ENCODE data around the gene SLC26A9.
"Not testable (repeated sequence)": the region's sequence is repeated elsewhere in the genome, so short reads cannot be mapped to it uniquely, and the experiment has no call there.

Gene SLC26A9

DNA sequence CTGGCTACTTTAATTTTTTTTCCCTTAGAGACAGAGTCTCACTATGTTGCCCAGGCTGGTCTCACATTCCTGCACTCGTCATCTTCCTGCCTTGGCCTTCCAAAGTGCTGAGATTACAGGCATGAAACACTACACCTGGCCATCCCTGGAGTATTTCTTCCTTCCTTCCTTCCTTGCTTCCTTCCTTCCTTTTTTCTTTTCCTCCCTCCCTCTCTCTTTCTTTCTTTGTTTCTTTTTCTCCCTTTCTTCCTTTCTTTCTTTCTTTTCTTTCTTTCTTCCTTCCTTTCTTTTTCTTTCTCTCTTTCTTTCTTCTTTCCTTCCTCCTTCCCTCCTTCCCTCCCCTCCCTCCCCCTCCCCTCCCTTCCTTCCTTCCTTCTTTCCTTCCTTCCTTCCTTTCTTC is 46.9 kb downstream of the SLC26A9 start:
- no peak for DNase-seq (ENCODE audit: low read depth in 3 of 3, low spot score in 1 of 3)

DNA sequence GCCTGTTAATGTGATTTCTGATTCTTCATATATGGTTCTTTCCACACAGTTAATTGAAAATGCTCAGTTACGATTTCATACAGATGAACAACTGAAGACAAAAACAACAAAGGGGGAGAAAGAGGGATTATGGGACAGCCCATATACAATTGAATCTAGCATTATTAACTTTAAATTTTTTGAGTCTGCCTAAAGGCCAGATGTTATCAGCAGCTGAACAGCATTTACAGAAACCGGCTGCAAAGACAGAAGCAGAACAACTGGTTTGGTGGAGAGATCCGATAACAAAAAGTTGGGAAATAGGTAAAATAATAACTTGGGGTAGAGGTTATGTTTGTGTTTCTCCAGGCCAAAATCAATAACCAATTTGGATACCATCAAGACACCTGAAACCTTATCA is 49.1 kb downstream of the SLC26A9 start:
- not testable (repeated sequence) for DNase-seq (ENCODE audit: low read depth in 3 of 3, low spot score in 1 of 3)

DNA sequence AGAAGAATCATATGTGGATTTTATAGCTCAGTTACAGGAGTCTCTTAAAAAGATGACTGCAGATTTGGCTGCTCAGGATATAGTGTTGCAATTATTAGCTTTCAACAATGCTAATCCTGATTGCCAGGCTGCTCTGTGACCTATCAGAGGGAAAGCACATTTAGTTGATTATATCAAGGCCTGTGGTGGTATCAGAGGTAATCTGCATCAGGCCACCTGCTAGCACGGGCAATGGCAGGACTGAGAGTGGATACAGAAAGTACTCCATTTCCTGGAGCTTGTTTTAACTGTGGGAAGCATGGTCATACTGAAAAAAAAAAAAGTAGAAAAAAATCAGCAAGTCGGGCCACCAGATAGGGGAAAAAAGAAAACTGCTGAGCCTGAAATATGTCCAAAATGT is 51.1 kb downstream of the SLC26A9 start:
- not testable (repeated sequence) for DNase-seq (ENCODE audit: low read depth in 3 of 3, low spot score in 1 of 3)

DNA sequence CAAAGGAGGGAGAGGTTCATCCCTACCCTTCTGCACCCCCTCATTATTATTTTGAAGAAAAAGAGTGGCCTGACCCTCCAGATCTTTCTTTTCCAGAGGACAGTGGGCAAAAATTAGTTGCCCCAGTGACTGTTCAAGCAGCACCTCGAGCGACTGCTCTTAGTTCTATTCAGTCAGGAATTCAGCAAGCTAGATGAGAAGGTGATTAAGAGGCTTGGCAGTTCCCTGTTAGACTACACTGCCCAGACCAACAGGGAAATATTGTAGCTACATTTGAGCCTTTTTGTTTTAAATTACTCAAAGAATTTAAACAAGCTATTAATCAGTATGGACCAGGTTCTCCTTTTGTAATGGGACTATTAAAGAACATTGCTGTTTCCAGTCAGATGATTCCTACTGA is 51.8 kb downstream of the SLC26A9 start:
- DNase-seq (ENCODE audit: low read depth in 3 of 3, low spot score in 1 of 3): not testable (repeated sequence)

DNA sequence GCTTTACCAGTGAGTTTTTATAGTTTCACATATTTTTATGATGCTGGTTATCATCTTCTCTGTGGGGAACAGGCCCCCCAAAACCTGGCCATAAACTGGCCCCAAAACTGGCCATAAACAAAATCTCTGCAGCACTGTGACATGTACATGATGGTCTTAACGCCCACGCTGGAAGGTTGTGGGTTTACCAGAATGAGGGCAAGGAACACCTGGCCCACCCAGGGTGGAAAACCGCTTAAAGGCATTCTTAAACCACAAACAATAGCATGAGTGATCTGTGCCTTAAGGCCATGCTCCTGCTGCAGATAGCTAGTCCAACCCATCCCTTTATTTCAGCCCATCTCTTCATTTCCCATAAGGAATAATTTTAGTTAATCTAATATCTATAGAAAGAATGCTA is 52.6 kb downstream of the SLC26A9 start:
- DNase-seq (ENCODE audit: low read depth in 3 of 3, low spot score in 1 of 3): not testable (repeated sequence)

DNA sequence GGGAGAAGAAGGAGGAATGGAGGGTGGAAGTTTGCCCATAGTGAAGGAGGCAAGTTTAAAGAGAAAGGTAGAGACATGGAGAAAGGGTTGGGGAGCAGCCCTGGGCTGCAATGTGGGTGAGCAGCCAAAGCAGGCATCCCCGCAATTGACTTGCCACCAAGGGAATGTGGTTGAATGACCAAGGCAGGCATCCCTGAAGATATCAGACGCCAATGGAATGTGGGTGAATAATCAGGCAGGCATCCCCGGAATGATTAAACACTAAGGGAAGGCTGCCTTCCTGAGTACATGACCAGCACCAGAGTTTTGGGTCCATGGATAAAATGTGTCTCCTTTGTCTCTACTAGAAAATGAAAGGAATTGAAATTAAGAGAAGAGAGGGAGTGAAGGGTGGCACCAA is 53.5 kb downstream of the SLC26A9 start:
- DNase-seq (ENCODE audit: low read depth in 3 of 3, low spot score in 1 of 3): not testable (repeated sequence)

DNA sequence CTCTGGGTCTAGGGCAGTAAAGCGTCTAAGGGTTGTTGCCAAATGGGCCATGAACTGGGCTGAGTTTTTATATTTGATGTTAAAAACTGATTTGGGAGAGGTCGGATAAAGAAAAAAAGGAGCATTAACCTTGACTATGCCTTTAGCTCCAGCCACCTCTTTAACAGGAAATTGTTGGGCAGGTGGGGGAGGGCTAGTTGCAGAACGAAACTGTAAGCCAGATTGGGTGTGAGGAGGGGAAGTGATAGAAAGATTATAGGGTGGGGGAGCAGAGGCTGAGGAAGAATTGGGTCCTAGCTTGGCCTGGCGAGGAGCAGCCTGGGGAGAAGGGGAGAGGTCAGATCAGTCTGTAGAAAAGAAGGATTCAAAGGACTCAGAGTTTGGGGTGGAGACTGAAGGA is 54.2 kb downstream of the SLC26A9 start:
- DNase-seq (ENCODE audit: low read depth in 3 of 3, low spot score in 1 of 3): not testable (repeated sequence)

DNA sequence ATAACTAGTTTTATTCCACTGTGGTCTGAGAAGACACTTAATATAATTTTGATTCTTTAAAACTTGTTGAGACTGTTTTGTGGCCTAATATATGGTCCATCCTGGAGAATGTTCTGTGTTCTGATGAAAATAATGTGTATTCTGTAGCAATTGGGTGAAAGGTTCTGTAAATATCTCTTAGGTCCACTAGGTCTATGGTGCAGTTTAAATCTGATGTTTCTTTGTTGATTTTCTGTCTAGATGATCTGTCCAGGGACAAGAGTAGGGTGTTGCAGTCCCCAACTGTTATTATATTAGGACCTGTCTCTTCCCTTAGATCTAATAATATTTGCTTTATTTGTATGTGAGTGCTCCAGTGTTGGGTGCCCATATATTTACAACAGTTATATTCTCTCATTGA is 59.5 kb downstream of the SLC26A9 start:
- no peak for DNase-seq (ENCODE audit: low read depth in 3 of 3, low spot score in 1 of 3)

DNA sequence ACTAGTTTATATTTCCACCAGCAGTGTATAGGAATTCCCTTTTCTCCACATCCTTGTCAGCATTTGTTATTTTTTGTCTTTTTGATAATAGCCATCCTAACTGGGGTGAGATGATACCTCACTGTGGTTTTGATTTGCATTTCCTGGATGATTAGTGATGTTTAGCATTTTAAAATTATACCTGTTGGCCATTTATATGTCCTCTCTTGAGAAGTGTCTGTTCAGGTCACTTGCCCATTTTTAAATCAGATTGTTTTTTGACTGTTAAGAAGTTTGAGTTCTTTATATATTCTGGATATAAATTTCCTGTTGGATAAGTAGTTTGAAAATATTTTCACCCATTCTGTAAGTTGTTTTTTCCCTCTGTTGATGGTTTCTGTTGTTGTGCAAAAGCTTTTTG is 62.3 kb downstream of the SLC26A9 start:
- no peak for DNase-seq (ENCODE audit: low read depth in 3 of 3, low spot score in 1 of 3)

DNA sequence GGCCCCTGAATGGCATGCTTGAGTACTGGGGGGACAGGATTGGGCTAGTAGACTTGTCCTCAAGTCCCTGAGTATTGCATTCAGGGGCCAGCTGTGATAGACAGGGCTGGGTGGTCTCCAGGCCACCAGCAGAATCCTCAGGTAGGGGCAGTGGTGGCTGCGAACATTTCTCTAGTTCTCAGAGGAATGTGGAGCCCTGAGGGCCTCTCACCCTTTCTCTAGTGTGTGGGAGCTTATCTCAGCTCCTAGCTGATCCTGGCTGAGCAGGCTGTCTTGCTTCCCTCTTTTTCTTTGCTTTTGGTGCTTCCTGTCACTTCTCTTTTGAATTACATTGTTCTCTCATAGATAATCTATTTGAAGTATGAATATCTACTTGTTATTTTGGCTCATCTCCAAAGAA is 63.3 kb downstream of the SLC26A9 start:
- DNase-seq (ENCODE audit: low read depth in 3 of 3, low spot score in 1 of 3): no peak

DNA sequence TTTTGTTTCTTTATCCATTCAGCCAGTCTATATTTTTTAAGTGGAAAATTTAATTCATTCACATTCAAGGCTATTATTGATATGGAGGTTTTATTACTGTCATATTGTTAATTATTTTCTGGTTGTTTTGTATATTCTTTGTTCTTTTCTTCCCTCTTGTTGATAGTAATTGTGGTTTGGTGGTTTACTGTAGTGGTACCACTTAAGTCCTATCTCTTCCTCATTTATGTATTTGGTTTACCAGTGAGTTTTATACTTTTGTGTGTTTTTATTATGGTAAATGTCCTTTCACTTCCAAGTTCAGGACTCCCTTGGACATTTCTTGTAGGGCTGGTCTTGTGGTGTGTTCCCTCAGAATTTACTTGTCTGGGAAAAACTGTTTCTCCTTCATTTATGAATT is 65.2 kb downstream of the SLC26A9 start:
- DNase-seq (ENCODE audit: low read depth in 3 of 3, low spot score in 1 of 3): no peak

DNA sequence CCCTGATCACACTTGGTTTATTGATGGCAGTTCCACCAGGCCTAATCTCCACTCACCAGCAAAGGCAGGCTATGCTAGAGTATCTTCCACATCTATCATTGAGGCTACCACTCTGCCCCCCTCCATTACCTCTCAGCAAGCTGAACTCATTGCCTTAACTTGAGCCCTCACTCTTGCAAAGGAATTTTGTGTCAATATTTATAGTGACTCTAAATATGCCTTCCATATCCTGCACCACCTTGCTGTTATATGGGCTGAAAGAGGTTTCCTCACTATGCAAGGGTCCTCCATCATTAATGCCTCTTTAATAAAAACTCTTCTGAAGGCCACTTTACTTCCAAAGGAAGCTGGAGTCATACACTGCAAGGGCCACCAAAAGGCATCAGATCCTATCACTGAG is 70.1 kb downstream of the SLC26A9 start:
- not testable (repeated sequence) for DNase-seq (ENCODE audit: low read depth in 3 of 3, low spot score in 1 of 3)

DNA sequence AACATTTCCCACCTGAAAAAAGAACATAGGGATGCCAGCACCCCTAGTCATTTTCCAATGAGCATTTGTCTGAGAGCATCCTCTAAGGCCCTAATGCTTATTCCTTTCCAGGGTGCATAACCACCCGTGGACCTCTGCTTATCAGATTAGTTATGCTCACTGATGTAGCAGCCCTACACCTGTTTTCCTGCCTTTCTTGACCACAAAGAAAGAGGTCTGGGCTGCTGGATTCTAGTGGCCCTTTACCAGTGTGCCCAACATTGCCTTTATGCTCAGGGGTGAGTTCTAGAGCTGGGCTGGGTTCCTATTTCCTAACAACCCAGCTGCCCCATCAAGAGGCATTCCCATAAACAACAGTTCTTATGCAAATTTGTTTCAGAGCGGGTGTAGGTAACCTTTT is 73.0 kb downstream of the SLC26A9 start:
- no peak for DNase-seq (ENCODE audit: low read depth in 3 of 3, low spot score in 1 of 3)
